Measurements from ENCODE around the gene PTBP1.

Gene PTBP1

GRCh38 chr19:772730-773436 is 24.4 kb upstream of the PTBP1 start:
- DNase-seq, result no peak

- no peak for DNase-seq
These were observed 20.7 kb upstream of the PTBP1 start for GRCh38 chr19:776549-776948.

- DNase-seq, result no peak
These were observed 18.2 kb upstream of the PTBP1 start for GRCh38 chr19:778910-779653.

GRCh38 chr19:780935-781334 is 16.3 kb upstream of the PTBP1 start:
- DNase-seq, result no peak

- no peak for DNase-seq
These were observed 15.5 kb upstream of the PTBP1 start for GRCh38 chr19:781800-782184.

- DNase-seq, result no peak
These were observed 14.9 kb upstream of the PTBP1 start for GRCh38 chr19:782185-782877.

- DNase-seq, result no peak
These were observed 14.2 kb upstream of the PTBP1 start for GRCh38 chr19:782878-783668.

- DNase-seq, result no peak
These were observed 12.7 kb upstream of the PTBP1 start for GRCh38 chr19:784541-784940.

GRCh38 chr19:787536-787935 is 9.7 kb upstream of the PTBP1 start:
- no peak for DNase-seq

- no peak for DNase-seq
These were observed 8.6 kb upstream of the PTBP1 start for GRCh38 chr19:788686-788982.

- DNase-seq, result no peak
These were observed 8.1 kb upstream of the PTBP1 start for GRCh38 chr19:788983-789700.

- DNase-seq, result no peak
These were observed 7.6 kb upstream of the PTBP1 start for GRCh38 chr19:789701-790060.

- DNase-seq, result no peak
These were observed 6.2 kb upstream of the PTBP1 start for GRCh38 chr19:791007-791566.

- DNase-seq, result no peak
These were observed 5.5 kb upstream of the PTBP1 start for GRCh38 chr19:791567-792305.

- no peak for DNase-seq
These were observed 4.9 kb upstream of the PTBP1 start for GRCh38 chr19:792306-792885.

- no peak for DNase-seq
These were observed 3.4 kb upstream of the PTBP1 start for GRCh38 chr19:793806-794205.

GRCh38 chr19:795073-795611 is 2.1 kb upstream of the PTBP1 start:
- no peak for DNase-seq

- no peak for DNase-seq
These were observed 1.3 kb upstream of the PTBP1 start for GRCh38 chr19:795691-796581.

- DNase-seq, result peak; percentile 75
These were observed 519 bp downstream of the PTBP1 start for GRCh38 chr19:797528-798414.
